OCI-LY1 (cell line): ENCODE data around the gene TTC16.

Experiments
- CTCF ChIP-seq: fragments of 200-600 bp; sonication (generic), shearing (Covaris generic); IDR thresholded peaks from 2 replicates; pipeline ENCODE4 v1.5.1; 2017; ENCODE audit warnings: mild to moderate bottlenecking, antibody characterized with exemption, low read length, moderate library complexity, mixed read lengths
- EZH2 ChIP-seq: fragments of 200-600 bp; sonication (generic), shearing (Covaris generic); IDR thresholded peaks from 2 replicates; pipeline ENCODE4 v1.8.0; 2017; ENCODE audit warnings: borderline replicate concordance, mixed run types, mild to moderate bottlenecking, antibody characterized with exemption, low read length, moderate library complexity, mixed read lengths

- TF ChIP-seq CTCF (no peak), EZH2 (no peak)
These were observed 16.8 kb upstream of the TTC16 start for GRCh38 chr9:127698985-127699670.
